ENCODE measurements around the gene NELFA. TPM values are rescaled to one million over a fixed set of nuclear protein-coding genes. Genes with fewer than 3 reads are reported as not detected.

Gene NELFA
- total and polyA plus RNA-seq, 10 of the 15 experiments (the other 5 are each of a cell fraction or from before 2014, with no cell fraction given), result 0.39 to 38.6 (median 16.7) TPM

DNA sequence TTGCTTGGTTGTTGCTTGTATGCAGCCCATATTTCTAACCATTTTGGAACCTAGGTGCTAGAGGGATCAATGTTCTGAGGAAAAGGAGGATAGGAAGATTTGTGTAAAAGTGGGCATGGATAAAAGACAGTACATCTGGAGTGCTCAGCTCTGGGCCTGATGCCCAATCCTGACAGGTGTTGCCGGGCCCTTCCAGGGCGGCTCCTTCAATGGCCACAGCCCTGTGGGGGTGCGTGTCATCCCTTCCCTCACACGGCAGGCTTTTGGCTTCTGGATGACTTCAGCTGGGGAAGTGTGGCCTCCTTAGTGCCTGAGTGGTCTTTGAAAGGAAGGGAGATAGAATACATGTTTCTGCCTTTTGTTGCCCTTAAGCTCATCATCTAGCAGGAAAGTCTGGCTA is 47.2 kb downstream of the NELFA start:
- no peak overlapping the region for H2AFZ ChIP-seq (ENCODE audit: control insufficient read depth, low read depth, low read length)
- RAD21 ChIA-PET (ENCODE audit: unreplicated experiment), result no interaction called here
- H4K20me1 ChIP-seq (ENCODE audit: control insufficient read depth, insufficient read depth), result no peaks in the 10 kb centered on the region
- no peak for FAIRE-seq
- in situ Hi-C loops (cut with MboI) (no loop called here), intact Hi-C loops (cut with micrococcal nuclease; ENCODE audit: unreplicated experiment) (no loop called here)
- no peak for ATAC-seq
- BruUV-seq (replicated peaks), result no TSS peak
- SMC1A ChIA-PET (ENCODE audit: uncharacterized antibody, unreplicated experiment), result interaction anchor here (0.5 kb wide), 1 partner anchor 1187 kb away, joined by 3 read pairs; no protein-coding TSS in a partner anchor
- no peak for DNase-seq (ENCODE audit: low read depth, low spot score)
- H3K27me3 ChIP-seq (replicated peaks in 1 of 2; ENCODE audit: control insufficient read depth in 2 of 2, insufficient read depth in 2 of 2, low read length in 1 of 2), result no peaks in the 10 kb centered on the region
- no peaks in the 10 kb centered on the region for H3K79me2 ChIP-seq (ENCODE audit: control insufficient read depth, insufficient read depth, low read length)
- H3K4me1 ChIP-seq (ENCODE audit: control insufficient read depth, insufficient read depth, low read length), result no peaks in the 10 kb centered on the region
- no peak overlapping the region for H3K4me3 ChIP-seq
- CTCF ChIA-PET, result no interaction called here
- H3K27ac ChIP-seq (ENCODE audit: control insufficient read depth, insufficient read depth), result no peak overlapping the region
- no peak overlapping the region for H3K9ac ChIP-seq (ENCODE audit: control insufficient read depth, insufficient read depth, low read length)
- peaks cover 38 to 62% of the 10 kb centered on the region in 2 experiments for H3K36me3 ChIP-seq (ENCODE audit: control insufficient read depth in 2 of 2, insufficient read depth in 2 of 2, low read length in 1 of 2)
- no peaks in the 10 kb centered on the region; the same call in 2 of the 3 replicates for H3K9me3 ChIP-seq (replicated peaks; ENCODE audit: control insufficient read depth, insufficient read depth, low read length)
- WGBS (ENCODE audit: insufficient coverage, insufficient replicate concordance, low lambda C conversion rate, missing lambda C conversion rate), result 97% methylated on average over 4 of the region's 4 CpGs
- no peak overlapping the region for H3K4me2 ChIP-seq (ENCODE audit: control insufficient read depth, insufficient read depth)
- POLR2A ChIA-PET, result no interaction called here
- TF ChIP-seq, protein P1, sequence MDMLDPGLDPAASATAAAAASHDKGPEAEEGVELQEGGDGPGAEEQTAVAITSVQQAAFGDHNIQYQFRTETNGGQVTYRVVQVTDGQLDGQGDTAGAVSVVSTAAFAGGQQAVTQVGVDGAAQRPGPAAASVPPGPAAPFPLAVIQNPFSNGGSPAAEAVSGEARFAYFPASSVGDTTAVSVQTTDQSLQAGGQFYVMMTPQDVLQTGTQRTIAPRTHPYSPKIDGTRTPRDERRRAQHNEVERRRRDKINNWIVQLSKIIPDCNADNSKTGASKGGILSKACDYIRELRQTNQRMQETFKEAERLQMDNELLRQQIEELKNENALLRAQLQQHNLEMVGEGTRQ (IDR thresholded peaks at IDR 0.05; ENCODE audit: borderline replicate concordance, low read depth, low read length), result no peak
- TF ChIP-seq CEBPB (IDR thresholded peaks at IDR 0.05; ENCODE audit: borderline replicate concordance in 1 of 2, low read depth in 2 of 2, low read length in 2 of 2) (no peak), SRF (IDR thresholded peaks at IDR 0.05; ENCODE audit: low read depth in 2 of 2, low read length in 2 of 2) (no peak), YY1 (IDR thresholded peaks at IDR 0.05; ENCODE audit: low read depth, low read length) (no peak), CREM (IDR thresholded peaks at IDR 0.05; ENCODE audit: low read depth) (no peak), ZNF274 (IDR thresholded peaks at IDR 0.05; ENCODE audit: insufficient read depth, insufficient read length) (no peak), KAT2A (conservative IDR thresholded peaks at IDR 0.05; ENCODE audit: control insufficient read depth, low read depth, low read length) (no peak), SUZ12 (IDR thresholded peaks at IDR 0.05; ENCODE audit: unreplicated experiment) (no peak), NR2C1 (IDR thresholded peaks at IDR 0.05) (no peak), RELA (IDR thresholded peaks at IDR 0.05; ENCODE audit: borderline replicate concordance, partially characterized antibody) (no peak), ASH2L (IDR thresholded peaks at IDR 0.05; ENCODE audit: borderline replicate concordance, low read depth) (no peak)
- TF ChIP-seq, protein P2, sequence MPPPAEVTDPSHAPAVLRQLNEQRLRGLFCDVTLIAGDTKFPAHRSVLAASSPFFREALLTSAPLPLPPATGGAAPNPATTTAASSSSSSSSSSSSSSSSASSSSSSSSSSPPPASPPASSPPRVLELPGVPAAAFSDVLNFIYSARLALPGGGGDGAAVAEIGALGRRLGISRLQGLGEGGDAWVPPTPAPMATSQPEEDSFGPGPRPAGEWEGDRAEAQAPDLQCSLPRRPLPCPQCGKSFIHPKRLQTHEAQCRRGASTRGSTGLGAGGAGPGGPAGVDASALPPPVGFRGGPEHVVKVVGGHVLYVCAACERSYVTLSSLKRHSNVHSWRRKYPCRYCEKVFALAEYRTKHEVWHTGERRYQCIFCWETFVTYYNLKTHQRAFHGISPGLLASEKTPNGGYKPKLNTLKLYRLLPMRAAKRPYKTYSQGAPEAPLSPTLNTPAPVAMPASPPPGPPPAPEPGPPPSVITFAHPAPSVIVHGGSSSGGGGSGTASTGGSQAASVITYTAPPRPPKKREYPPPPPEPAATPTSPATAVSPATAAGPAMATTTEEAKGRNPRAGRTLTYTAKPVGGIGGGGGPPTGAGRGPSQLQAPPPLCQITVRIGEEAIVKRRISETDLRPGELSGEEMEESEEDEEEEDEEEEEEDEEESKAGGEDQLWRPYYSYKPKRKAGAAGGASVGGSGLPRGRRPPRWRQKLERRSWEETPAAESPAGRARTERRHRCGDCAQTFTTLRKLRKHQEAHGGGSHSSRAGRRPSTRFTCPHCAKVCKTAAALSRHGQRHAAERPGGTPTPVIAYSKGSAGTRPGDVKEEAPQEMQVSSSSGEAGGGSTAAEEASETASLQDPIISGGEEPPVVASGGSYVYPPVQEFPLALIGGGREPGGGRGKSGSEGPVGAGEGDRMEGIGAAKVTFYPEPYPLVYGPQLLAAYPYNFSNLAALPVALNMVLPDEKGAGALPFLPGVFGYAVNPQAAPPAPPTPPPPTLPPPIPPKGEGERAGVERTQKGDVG (CRISPR knock-in tag; IDR thresholded peaks at IDR 0.05), result no peak
- TF ChIP-seq, protein P3, sequence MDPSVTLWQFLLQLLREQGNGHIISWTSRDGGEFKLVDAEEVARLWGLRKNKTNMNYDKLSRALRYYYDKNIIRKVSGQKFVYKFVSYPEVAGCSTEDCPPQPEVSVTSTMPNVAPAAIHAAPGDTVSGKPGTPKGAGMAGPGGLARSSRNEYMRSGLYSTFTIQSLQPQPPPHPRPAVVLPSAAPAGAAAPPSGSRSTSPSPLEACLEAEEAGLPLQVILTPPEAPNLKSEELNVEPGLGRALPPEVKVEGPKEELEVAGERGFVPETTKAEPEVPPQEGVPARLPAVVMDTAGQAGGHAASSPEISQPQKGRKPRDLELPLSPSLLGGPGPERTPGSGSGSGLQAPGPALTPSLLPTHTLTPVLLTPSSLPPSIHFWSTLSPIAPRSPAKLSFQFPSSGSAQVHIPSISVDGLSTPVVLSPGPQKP (IDR thresholded peaks at IDR 0.05; ENCODE audit: low read depth, low read length), result no peak
- TF ChIP-seq, protein P4, sequence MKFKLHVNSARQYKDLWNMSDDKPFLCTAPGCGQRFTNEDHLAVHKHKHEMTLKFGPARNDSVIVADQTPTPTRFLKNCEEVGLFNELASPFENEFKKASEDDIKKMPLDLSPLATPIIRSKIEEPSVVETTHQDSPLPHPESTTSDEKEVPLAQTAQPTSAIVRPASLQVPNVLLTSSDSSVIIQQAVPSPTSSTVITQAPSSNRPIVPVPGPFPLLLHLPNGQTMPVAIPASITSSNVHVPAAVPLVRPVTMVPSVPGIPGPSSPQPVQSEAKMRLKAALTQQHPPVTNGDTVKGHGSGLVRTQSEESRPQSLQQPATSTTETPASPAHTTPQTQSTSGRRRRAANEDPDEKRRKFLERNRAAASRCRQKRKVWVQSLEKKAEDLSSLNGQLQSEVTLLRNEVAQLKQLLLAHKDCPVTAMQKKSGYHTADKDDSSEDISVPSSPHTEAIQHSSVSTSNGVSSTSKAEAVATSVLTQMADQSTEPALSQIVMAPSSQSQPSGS (IDR thresholded peaks at IDR 0.05; ENCODE audit: low read length), result no peak
- TF ChIP-seq, protein P5, sequence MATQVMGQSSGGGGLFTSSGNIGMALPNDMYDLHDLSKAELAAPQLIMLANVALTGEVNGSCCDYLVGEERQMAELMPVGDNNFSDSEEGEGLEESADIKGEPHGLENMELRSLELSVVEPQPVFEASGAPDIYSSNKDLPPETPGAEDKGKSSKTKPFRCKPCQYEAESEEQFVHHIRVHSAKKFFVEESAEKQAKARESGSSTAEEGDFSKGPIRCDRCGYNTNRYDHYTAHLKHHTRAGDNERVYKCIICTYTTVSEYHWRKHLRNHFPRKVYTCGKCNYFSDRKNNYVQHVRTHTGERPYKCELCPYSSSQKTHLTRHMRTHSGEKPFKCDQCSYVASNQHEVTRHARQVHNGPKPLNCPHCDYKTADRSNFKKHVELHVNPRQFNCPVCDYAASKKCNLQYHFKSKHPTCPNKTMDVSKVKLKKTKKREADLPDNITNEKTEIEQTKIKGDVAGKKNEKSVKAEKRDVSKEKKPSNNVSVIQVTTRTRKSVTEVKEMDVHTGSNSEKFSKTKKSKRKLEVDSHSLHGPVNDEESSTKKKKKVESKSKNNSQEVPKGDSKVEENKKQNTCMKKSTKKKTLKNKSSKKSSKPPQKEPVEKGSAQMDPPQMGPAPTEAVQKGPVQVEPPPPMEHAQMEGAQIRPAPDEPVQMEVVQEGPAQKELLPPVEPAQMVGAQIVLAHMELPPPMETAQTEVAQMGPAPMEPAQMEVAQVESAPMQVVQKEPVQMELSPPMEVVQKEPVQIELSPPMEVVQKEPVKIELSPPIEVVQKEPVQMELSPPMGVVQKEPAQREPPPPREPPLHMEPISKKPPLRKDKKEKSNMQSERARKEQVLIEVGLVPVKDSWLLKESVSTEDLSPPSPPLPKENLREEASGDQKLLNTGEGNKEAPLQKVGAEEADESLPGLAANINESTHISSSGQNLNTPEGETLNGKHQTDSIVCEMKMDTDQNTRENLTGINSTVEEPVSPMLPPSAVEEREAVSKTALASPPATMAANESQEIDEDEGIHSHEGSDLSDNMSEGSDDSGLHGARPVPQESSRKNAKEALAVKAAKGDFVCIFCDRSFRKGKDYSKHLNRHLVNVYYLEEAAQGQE (IDR thresholded peaks at IDR 0.05; ENCODE audit: low read depth, low read length), result no peak

All from GM12878 (cell line).